GM18502 (cell line): Measurements from ENCODE around the gene PELO.
"Not testable (repeated sequence)": the region's sequence is repeated elsewhere in the genome, so short reads cannot be mapped to it uniquely, and the experiment has no call there.

Experiments used
- ATAC-seq: cut with Tn5 transposase; IDR thresholded peaks from one replicate; pipeline ENCODE4 v1.9.1; 2021; ENCODE audit warnings: mild to moderate bottlenecking; ENCODE audit not compliant: unreplicated experiment, poor library complexity

PELO gene

GRCh38 chr5:52799983-52800393 lies 12.3 kb downstream of the PELO start:
- peak; percentile 88 for ATAC-seq

GRCh38 chr5:52800394-52801213 lies 12.9 kb downstream of the PELO start:
- peak; percentile 47 for ATAC-seq

- no peak for ATAC-seq
Observed at GRCh38 chr5:52801329-52801728, 13.6 kb downstream of the PELO start.

GRCh38 chr5:52802272-52802973 lies 14.7 kb downstream of the PELO start:
- ATAC-seq: no peak

- ATAC-seq: no peak
Observed at GRCh38 chr5:52802974-52803336, 15.2 kb downstream of the PELO start.

- ATAC-seq: no peak
Observed at GRCh38 chr5:52804387-52804791, 16.7 kb downstream of the PELO start.

GRCh38 chr5:52804981-52805380 lies 17.3 kb downstream of the PELO start:
- ATAC-seq: no peak

- no peak for ATAC-seq
Observed at GRCh38 chr5:52805615-52806014, 17.9 kb downstream of the PELO start.

GRCh38 chr5:52807037-52807436 lies 19.3 kb downstream of the PELO start:
- ATAC-seq: no peak

- ATAC-seq: no peak
Observed at GRCh38 chr5:52807723-52808122, 20.0 kb downstream of the PELO start.

GRCh38 chr5:52808316-52808901 lies 20.7 kb downstream of the PELO start:
- no peak for ATAC-seq

GRCh38 chr5:52809884-52810283 lies 22.2 kb downstream of the PELO start:
- ATAC-seq: no peak

GRCh38 chr5:52810426-52810825 lies 22.7 kb downstream of the PELO start:
- no peak for ATAC-seq

GRCh38 chr5:52811067-52811749 lies 23.5 kb downstream of the PELO start:
- no peak for ATAC-seq

- ATAC-seq: no peak
Observed at GRCh38 chr5:52814352-52815148, 26.8 kb downstream of the PELO start.

- ATAC-seq: no peak
Observed at GRCh38 chr5:52817818-52818217, 30.1 kb downstream of the PELO start.

GRCh38 chr5:52818360-52818759 lies 30.6 kb downstream of the PELO start:
- ATAC-seq: no peak

GRCh38 chr5:52818807-52819206 lies 31.1 kb downstream of the PELO start:
- not testable (repeated sequence) for ATAC-seq

- ATAC-seq: no peak
Observed at GRCh38 chr5:52821901-52822300, 34.2 kb downstream of the PELO start.

- no peak for ATAC-seq
Observed at GRCh38 chr5:52822437-52822836, 34.7 kb downstream of the PELO start.
